AG10803 (cell line): ENCODE measurements around the gene SRA1.

ENCODE experiments used
- DNase-seq: peaks from one replicate; pipeline ENCODE4 v3.0.0; 2010; ENCODE audit warnings: low read depth
- H3K4me3 ChIP-seq: 2 replicates; pipeline ENCODE4 v1.5.1; 2011; ENCODE audit warnings: mild to moderate bottlenecking, low read length, control low read depth
- TF ChIP-seq, protein P1 (sequence below): conservative IDR thresholded peaks from 2 replicates; pipeline ENCODE4 v1.5.1; 2011; ENCODE audit warnings: mild to moderate bottlenecking, low read length, control low read depth, inconsistent platforms

Gene SRA1

DNA sequence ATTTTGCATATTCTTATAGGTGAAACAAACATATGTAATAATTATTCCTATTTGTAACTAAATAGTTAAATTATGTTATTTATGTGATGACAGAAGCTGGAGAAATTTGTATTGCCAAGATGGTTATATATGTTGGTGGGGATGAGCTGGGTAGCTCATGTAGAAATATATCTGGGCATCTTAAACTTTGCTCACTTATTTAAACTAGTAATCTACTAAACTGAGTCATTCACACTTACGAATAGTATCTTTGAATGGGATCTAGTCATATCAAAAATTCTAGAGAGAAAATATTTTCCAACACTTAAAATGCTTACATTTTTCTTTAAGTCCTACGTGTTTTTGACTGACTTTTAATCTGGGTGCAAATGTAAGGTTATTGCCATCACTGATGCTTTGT is 54.4 kb downstream of the SRA1 start:
- TF ChIP-seq, protein P1, sequence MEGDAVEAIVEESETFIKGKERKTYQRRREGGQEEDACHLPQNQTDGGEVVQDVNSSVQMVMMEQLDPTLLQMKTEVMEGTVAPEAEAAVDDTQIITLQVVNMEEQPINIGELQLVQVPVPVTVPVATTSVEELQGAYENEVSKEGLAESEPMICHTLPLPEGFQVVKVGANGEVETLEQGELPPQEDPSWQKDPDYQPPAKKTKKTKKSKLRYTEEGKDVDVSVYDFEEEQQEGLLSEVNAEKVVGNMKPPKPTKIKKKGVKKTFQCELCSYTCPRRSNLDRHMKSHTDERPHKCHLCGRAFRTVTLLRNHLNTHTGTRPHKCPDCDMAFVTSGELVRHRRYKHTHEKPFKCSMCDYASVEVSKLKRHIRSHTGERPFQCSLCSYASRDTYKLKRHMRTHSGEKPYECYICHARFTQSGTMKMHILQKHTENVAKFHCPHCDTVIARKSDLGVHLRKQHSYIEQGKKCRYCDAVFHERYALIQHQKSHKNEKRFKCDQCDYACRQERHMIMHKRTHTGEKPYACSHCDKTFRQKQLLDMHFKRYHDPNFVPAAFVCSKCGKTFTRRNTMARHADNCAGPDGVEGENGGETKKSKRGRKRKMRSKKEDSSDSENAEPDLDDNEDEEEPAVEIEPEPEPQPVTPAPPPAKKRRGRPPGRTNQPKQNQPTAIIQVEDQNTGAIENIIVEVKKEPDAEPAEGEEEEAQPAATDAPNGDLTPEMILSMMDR = no peak
- H3K4me3 ChIP-seq = no peak overlapping the region
- no peak for DNase-seq
